Ascending aorta (tissue), 2 donors: ENCODE results near the gene DGKQ. TPM values are rescaled to one million over a fixed set of nuclear protein-coding genes. Genes with fewer than 3 reads are reported as not detected.

Source experiments
- DNase-seq, 2 donors: peaks; one replicate each; pipeline ENCODE4 v3.0.0-alpha.2; 2019; ENCODE audit warnings: low spot score in 2 of 2
- H3K27ac ChIP-seq, 2 donors: fragments of 200-600 bp; sonication (generic); one replicate each; pipeline ENCODE4 v1.5.1; 2016 to 2017; ENCODE audit warnings: mild to moderate bottlenecking in 1 of 2
- H3K27me3 ChIP-seq: fragments of 200-600 bp; sonication (generic); one replicate; pipeline ENCODE4 v1.5.1; 2017
- H3K36me3 ChIP-seq, 2 donors: fragments of 200-600 bp; sonication (generic); one replicate each; pipeline ENCODE4 v1.5.1; 2016
- H3K4me1 ChIP-seq, 2 donors: fragments of 200-600 bp; sonication (generic); one replicate each; pipeline ENCODE4 v1.5.1; 2016 to 2017; ENCODE audit warnings: mild to moderate bottlenecking in 1 of 2
- H3K4me3 ChIP-seq, 2 donors: fragments of 200-600 bp; sonication (generic); one replicate each; pipeline ENCODE4 v1.5.1; 2016 to 2017; ENCODE audit warnings: mild to moderate bottlenecking in 1 of 2
- H3K9me3 ChIP-seq, 2 donors: fragments of 200-600 bp; sonication (generic); one replicate each; pipeline ENCODE4 v1.5.1; 2016
- CTCF ChIP-seq, 3 experiments: fragments of 200-600 bp in 2 of 3; fragments of 450-650 bp in 1 of 3; sonication (generic) in 2 of 3; IDR thresholded peaks; one replicate each; pipeline ENCODE4 v1.5.1; 2016 to 2019; ENCODE audit warnings: antibody characterized with exemption in 3 of 3, mild to moderate bottlenecking in 1 of 3, moderate library complexity in 1 of 3
- intact Hi-C: fragments of 100-400 bp; cut with DNase I; formaldehyde crosslinking; loops from one replicate; pipeline ENCODE4 v1.15.1; 2023
- total RNA-seq: library from RNA; depleted of rRNA; stranded (reverse); fragments of >200 nt; gene quantifications from one replicate; pipeline ENCODE4 v1.1.0, GENCODE V29; 2016

The DGKQ gene, protein sequence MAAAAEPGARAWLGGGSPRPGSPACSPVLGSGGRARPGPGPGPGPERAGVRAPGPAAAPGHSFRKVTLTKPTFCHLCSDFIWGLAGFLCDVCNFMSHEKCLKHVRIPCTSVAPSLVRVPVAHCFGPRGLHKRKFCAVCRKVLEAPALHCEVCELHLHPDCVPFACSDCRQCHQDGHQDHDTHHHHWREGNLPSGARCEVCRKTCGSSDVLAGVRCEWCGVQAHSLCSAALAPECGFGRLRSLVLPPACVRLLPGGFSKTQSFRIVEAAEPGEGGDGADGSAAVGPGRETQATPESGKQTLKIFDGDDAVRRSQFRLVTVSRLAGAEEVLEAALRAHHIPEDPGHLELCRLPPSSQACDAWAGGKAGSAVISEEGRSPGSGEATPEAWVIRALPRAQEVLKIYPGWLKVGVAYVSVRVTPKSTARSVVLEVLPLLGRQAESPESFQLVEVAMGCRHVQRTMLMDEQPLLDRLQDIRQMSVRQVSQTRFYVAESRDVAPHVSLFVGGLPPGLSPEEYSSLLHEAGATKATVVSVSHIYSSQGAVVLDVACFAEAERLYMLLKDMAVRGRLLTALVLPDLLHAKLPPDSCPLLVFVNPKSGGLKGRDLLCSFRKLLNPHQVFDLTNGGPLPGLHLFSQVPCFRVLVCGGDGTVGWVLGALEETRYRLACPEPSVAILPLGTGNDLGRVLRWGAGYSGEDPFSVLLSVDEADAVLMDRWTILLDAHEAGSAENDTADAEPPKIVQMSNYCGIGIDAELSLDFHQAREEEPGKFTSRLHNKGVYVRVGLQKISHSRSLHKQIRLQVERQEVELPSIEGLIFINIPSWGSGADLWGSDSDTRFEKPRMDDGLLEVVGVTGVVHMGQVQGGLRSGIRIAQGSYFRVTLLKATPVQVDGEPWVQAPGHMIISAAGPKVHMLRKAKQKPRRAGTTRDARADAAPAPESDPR
- 20.1 TPM for total RNA-seq

DNA sequence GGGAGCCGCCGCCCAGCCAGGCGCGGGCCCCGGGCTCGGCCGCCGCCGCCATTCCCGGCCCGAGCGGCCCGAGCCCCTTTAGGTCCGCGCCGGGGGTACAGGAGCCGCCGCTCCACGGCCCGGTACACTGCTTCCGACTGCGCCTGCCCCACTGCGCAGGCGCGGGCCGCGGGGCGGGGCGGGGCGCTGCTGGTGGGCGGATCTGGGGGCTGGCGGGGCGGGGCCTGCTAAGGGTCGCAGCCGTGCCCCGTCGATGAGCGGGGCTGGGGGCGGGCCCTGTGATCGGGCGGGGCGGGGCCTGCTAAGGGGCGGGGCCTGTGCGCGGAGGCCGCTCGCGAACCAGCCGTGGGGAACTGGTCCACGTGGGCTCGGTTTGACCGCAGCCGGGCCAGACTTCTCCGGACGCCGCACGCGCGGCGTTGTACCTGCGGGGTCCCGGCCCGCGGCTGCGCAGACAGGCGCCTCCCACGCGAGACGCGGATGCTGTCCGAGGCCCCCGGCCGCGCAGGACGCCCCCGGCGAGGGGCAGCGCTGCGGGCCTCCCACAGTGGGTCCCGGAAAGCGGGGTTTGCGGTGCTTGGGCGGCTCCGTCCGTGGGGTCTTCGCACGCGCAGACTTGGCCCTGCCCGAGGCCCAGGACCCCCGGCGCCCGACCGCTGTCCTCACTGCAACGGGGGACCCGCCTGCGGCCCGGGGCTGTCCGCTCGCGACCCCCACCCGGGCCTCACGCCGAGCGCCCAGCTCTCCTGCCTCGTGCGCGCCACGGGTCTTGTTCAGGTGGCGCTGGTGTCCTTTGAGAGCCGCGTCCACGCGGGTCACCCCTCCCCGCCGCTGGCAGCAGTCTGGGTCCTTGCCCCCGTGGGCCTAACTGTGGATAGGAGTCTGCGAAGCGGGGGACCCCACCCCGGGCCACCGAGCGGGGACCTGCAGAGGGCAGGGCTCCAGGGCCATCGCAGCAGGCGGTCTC lies at the start of gene DGKQ:
Gene DGKQ, minus strand, starts transcription at position 139 of the 967 bp plus-strand sequence. Its CDS starts 87 bp downstream, at position 52.
- no peaks in the 10 kb centered on the region for H3K36me3 ChIP-seq
- TF ChIP-seq CTCF (IDR thresholded peaks at IDR 0.05): no peak
- H3K4me3 ChIP-seq: peak within 1 kb of the TSS; percentile 84 to 92
- no peaks in the 10 kb centered on the region for H3K9me3 ChIP-seq
- no peak within 1 kb of the TSS for H3K27ac ChIP-seq
- H3K27me3 ChIP-seq: no peaks in the 10 kb centered on the region
- intact Hi-C loops: loop anchor here (1.0 kb wide), 3 partner anchors 36 to 192 kb away; partner anchors contain the start of genes GAK and TMEM175
- DNase-seq: peak; percentile 45 to 92
- peaks cover 9 to 16% of the 10 kb centered on the region in 2 donors for H3K4me1 ChIP-seq

- Histone ChIP-seq H3K9me3 (no peaks in the 10 kb centered on the region), H3K36me3 (peaks cover 14 to 33% of the 10 kb centered on the region in 2 donors), H3K27me3 (no peaks in the 10 kb centered on the region), H3K4me1 (no peaks in the 10 kb centered on the region), H3K4me3 (no peak overlapping the region), H3K27ac (no peak overlapping the region)
- no peak for DNase-seq
- intact Hi-C loops: no loop called here
- TF ChIP-seq CTCF (IDR thresholded peaks at IDR 0.05): no peak
Observed at GRCh38 chr4:1022739-1023066, 49.3 kb upstream of the DGKQ start.

- Histone ChIP-seq H3K9me3 (no peaks in the 10 kb centered on the region), H3K4me1 (no peaks in the 10 kb centered on the region), H3K4me3 (no peak overlapping the region), H3K36me3 (peaks cover 14 to 33% of the 10 kb centered on the region in 2 donors), H3K27me3 (no peaks in the 10 kb centered on the region), H3K27ac (no peak overlapping the region)
- TF ChIP-seq CTCF (IDR thresholded peaks at IDR 0.05): no peak
- DNase-seq: no peak
- intact Hi-C loops: no loop called here
Observed at GRCh38 chr4:1022051-1022738, 48.8 kb upstream of the DGKQ start.

- Histone ChIP-seq H3K36me3 (peaks cover 14 to 33% of the 10 kb centered on the region in 2 donors), H3K4me3 (no peak overlapping the region), H3K27me3 (no peaks in the 10 kb centered on the region), H3K9me3 (no peaks in the 10 kb centered on the region), H3K27ac (no peak overlapping the region), H3K4me1 (no peaks in the 10 kb centered on the region)
- intact Hi-C loops: no loop called here
- TF ChIP-seq CTCF (IDR thresholded peaks at IDR 0.05): no peak
- no peak for DNase-seq
Observed at GRCh38 chr4:1021386-1022050, 48.1 kb upstream of the DGKQ start.
